Panc1 (cell line): Measurements from ENCODE around the gene MRPS2. TPM values are rescaled to one million over a fixed set of nuclear protein-coding genes. Genes with fewer than 3 reads are reported as not detected.
"Not testable (repeated sequence)": the region's sequence is repeated elsewhere in the genome, so short reads cannot be mapped to it uniquely, and the experiment has no call there.

Source experiments
- ATAC-seq: fragments of 200-7000 bp; cut with Tn5 transposase; 2 replicates; pipeline ENCODE4 v1.9.1; 2020; ENCODE audit warnings: mild to moderate bottlenecking, moderate library complexity
- BruUV-seq: library from RNA; stranded (reverse); fragments of 400-500 nt; replicated peaks from 2 replicates; lab custom pipeline; 2021; lab: Mats Ljungman, UMichigan
- CTCF ChIA-PET: fragments of 300-600 bp; sonication (Branson Sonifier 250); formaldehyde crosslinking; loops from one replicate; lab custom pipeline; 2022; ENCODE audit warnings: antibody characterized with exemption; lab: Charles Lee
- POLR2A ChIA-PET: fragments of 300-600 bp; sonication (Branson Sonifier 250); formaldehyde crosslinking; loops from one replicate; lab custom pipeline; 2022; ENCODE audit warnings: antibody characterized with exemption; lab: Charles Lee
- DNase-seq: peaks from one replicate; pipeline ENCODE4 v3.0.0-alpha.2; 2010; ENCODE audit warnings: low read depth, low spot score
- H3K27ac ChIP-seq: 2 replicates; pipeline ENCODE4 v1.5.1; 2011; ENCODE audit warnings: mild to moderate bottlenecking, low read length, inconsistent platforms
- H3K27me3 ChIP-seq: fragments of 200-500 bp; sonication (Bioruptor generic); 2 replicates; pipeline ENCODE4 v1.6.0; 2014; ENCODE audit warnings: low read length, inconsistent platforms; ENCODE audit not compliant: control insufficient read depth, insufficient read depth
- H3K36me3 ChIP-seq: fragments of 200-500 bp; sonication (Bioruptor generic); 2 replicates; pipeline ENCODE4 v1.5.1; 2014; ENCODE audit warnings: inconsistent platforms, mild to moderate bottlenecking, low read length, moderate library complexity; ENCODE audit not compliant: control insufficient read depth, insufficient read depth
- H3K4me1 ChIP-seq: 2 replicates; pipeline ENCODE4 v1.5.1; 2011; ENCODE audit warnings: inconsistent platforms, mild to moderate bottlenecking, low read length, moderate library complexity; ENCODE audit not compliant: control insufficient read depth, insufficient read depth
- H3K4me3 ChIP-seq, 2 experiments: 2 replicates each; pipeline ENCODE4 v1.5.1; 2011 to 2012; ENCODE audit warnings: low read depth in 2 of 2, low read length in 2 of 2, mild to moderate bottlenecking in 2 of 2, inconsistent platforms in 1 of 2, moderate library complexity in 1 of 2
- H3K9me3 ChIP-seq: fragments of 200-500 bp; sonication (Bioruptor generic); 2 replicates; pipeline ENCODE4 v1.5.1; 2014; ENCODE audit warnings: low read depth, mild to moderate bottlenecking, inconsistent platforms, low read length, moderate library complexity; ENCODE audit not compliant: control insufficient read depth, insufficient read depth
- POLR2AphosphoS5 ChIP-seq: IDR thresholded peaks from 2 replicates; pipeline ENCODE4 v1.6.1; 2012; ENCODE audit warnings: mild to moderate bottlenecking, low read depth, low read length, moderate library complexity
- SIN3A ChIP-seq: IDR thresholded peaks from 2 replicates; pipeline ENCODE4 v1.6.1; 2012; ENCODE audit warnings: low read depth, mild to moderate bottlenecking, low read length, moderate library complexity, borderline replicate concordance; ENCODE audit not compliant: insufficient read depth
- TCF7L2 ChIP-seq: IDR thresholded peaks from 2 replicates; pipeline ENCODE4 v1.6.1; 2011; ENCODE audit warnings: mild to moderate bottlenecking, low read depth, low read length, inconsistent platforms
- in situ Hi-C: cut with HindIII; loops from 2 replicates; pipeline ENCODE4 v1.10.0; 2016; ENCODE audit warnings: low sequenced_read_pairs, low pct_unique_long_range_greater_than_20kb
- intact Hi-C: fragments of 100-400 bp; cut with micrococcal nuclease; formaldehyde crosslinking; loops from one replicate; pipeline ENCODE4 v1.10.0; 2022; ENCODE audit not compliant: unreplicated experiment
- total RNA-seq: library from RNA; stranded (reverse); gene quantifications from one replicate; pipeline ENCODE4 v1.2.1, GENCODE V29; 2021; ENCODE audit not compliant: unreplicated experiment
- TF ChIP-seq, protein P1 (sequence below), 2 experiments: IDR thresholded peaks; 2 replicates each; pipeline ENCODE4 v1.6.1; 2011 to 2012; ENCODE audit warnings: low read depth in 2 of 2, control low read depth in 1 of 2, low read length in 1 of 2, mild to moderate bottlenecking in 1 of 2, moderate library complexity in 1 of 2; ENCODE audit not compliant: insufficient read depth in 1 of 2
- TF ChIP-seq, protein P2 (sequence below): fragments of 450-650 bp; IDR thresholded peaks from 2 replicates; pipeline ENCODE4 v1.5.1; 2017; ENCODE audit warnings: mild to moderate bottlenecking

Gene MRPS2
- total RNA-seq, 1 experiment from 2014 or later = 33.5 TPM

DNA sequence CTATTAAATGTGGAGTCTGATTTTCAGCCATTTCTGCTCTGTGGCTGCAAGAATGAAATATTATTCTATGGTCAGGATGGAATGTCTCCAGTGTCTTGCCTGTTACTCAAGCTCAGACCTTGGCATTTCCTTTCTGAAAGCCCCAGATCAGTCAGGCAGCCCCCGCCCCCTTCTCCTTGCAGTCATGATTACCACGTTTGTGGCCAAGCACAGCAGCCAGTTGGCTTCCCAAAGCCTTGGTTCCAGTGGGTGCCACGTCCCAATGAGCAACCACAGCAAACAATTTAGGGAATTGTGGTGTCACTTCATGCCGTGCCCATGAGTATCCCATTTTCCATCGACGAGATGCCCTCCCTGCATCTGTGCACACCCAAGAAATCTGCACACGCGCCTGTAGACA, 35.7 kb downstream of the MRPS2 start:
- CTCF ChIA-PET = no interaction called here
- H3K27ac ChIP-seq = no peak overlapping the region

DNA sequence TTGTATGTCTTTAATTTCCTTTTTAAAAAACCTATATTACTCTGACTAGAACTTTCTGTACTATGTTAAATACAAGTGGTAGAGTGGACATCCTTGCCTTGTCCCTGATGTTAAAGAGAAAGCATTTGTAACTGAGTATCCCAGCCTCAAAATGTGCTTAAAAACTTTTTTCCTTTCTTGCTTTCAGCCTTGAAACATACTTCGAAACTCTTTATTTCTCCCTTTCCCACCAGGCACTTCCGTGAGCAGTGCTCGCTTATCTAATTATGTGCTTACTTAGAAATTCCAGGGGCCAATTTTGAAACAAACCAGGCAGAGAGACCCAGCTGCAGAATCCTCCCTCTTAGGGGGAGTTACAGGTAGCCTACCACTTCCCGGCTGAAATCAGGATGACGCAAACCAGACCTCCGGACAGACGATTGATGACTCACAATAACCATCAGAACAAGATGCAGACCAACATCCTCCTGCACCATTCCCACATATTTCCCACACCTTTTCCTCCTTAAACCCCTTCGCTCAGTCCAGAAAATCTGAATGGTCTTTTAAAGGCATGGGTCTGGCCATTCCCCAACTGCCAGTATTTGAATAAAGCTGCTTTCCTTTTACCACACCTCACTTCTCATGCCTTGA, 42.9 kb downstream of the MRPS2 start:
- H3K4me1 ChIP-seq, BruUV-seq, DNase-seq, H3K36me3 ChIP-seq, H3K27ac ChIP-seq, H3K27me3 ChIP-seq, intact Hi-C loops, H3K9me3 ChIP-seq, ATAC-seq, in situ Hi-C loops, CTCF ChIA-PET, H3K4me3 ChIP-seq, POLR2A ChIA-PET: not testable (repeated sequence)

More for the DNA sequence above, 35.7 kb downstream of the MRPS2 start:
- TF ChIP-seq POLR2AphosphoS5 (no peak), SIN3A (no peak), TCF7L2 (no peak)
- TF ChIP-seq, protein P1, sequence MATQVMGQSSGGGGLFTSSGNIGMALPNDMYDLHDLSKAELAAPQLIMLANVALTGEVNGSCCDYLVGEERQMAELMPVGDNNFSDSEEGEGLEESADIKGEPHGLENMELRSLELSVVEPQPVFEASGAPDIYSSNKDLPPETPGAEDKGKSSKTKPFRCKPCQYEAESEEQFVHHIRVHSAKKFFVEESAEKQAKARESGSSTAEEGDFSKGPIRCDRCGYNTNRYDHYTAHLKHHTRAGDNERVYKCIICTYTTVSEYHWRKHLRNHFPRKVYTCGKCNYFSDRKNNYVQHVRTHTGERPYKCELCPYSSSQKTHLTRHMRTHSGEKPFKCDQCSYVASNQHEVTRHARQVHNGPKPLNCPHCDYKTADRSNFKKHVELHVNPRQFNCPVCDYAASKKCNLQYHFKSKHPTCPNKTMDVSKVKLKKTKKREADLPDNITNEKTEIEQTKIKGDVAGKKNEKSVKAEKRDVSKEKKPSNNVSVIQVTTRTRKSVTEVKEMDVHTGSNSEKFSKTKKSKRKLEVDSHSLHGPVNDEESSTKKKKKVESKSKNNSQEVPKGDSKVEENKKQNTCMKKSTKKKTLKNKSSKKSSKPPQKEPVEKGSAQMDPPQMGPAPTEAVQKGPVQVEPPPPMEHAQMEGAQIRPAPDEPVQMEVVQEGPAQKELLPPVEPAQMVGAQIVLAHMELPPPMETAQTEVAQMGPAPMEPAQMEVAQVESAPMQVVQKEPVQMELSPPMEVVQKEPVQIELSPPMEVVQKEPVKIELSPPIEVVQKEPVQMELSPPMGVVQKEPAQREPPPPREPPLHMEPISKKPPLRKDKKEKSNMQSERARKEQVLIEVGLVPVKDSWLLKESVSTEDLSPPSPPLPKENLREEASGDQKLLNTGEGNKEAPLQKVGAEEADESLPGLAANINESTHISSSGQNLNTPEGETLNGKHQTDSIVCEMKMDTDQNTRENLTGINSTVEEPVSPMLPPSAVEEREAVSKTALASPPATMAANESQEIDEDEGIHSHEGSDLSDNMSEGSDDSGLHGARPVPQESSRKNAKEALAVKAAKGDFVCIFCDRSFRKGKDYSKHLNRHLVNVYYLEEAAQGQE (IDR thresholded peaks at IDR 0.05; ENCODE audit: insufficient read depth in 1 of 2, low read depth in 2 of 2, low read length in 1 of 2) = no peak
- TF ChIP-seq, protein P2, sequence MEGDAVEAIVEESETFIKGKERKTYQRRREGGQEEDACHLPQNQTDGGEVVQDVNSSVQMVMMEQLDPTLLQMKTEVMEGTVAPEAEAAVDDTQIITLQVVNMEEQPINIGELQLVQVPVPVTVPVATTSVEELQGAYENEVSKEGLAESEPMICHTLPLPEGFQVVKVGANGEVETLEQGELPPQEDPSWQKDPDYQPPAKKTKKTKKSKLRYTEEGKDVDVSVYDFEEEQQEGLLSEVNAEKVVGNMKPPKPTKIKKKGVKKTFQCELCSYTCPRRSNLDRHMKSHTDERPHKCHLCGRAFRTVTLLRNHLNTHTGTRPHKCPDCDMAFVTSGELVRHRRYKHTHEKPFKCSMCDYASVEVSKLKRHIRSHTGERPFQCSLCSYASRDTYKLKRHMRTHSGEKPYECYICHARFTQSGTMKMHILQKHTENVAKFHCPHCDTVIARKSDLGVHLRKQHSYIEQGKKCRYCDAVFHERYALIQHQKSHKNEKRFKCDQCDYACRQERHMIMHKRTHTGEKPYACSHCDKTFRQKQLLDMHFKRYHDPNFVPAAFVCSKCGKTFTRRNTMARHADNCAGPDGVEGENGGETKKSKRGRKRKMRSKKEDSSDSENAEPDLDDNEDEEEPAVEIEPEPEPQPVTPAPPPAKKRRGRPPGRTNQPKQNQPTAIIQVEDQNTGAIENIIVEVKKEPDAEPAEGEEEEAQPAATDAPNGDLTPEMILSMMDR = no peak
- Histone ChIP-seq H3K4me3 (no peak overlapping the region), H3K4me1 (no peaks in the 10 kb centered on the region), H3K9me3 (no peaks in the 10 kb centered on the region), H3K36me3 (no peaks in the 10 kb centered on the region), H3K27me3 (no peaks in the 10 kb centered on the region)
- in situ Hi-C loops = no loop called here
- POLR2A ChIA-PET = no interaction called here
- BruUV-seq = no TSS peak
- intact Hi-C loops = no loop called here
- no peak for ATAC-seq
- DNase-seq = no peak

DNA sequence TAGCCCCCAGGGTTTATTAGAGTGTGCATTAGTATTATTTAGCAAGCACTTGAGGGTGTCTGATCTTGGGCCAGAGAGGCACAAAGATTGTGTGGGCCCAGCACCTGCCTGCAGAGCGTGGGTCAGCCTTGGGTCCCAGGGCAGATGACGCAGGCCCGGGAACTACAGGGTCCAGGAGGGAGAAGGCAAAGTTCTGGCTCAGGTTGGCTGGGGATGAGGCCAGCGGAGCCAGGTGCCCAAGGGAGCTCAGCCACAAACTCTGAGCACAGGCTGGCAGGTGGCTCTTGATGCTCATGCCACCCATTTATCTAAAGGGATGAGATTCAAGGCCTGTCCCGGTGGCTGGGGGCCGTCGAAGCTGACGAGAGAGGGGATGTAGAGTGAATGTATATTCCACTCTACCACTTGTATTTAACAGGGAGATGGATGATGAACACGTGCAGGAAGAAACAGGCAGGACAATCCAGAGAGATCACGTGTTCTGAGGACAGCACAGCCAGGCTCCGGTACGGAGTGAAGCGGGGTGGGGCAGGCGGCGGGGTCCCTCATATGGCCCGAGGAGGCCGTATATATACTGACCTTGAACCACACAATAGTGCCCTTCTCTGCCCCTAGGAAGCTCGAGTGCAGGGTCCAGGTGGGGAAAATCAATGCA, 44.6 kb downstream of the MRPS2 start:
- intact Hi-C loops (no loop called here), in situ Hi-C loops (no loop called here)
- no TSS peak for BruUV-seq
- Histone ChIP-seq H3K4me1 (no peaks in the 10 kb centered on the region), H3K27ac (no peak overlapping the region), H3K4me3 (no peak overlapping the region), H3K36me3 (no peaks in the 10 kb centered on the region), H3K9me3 (no peaks in the 10 kb centered on the region), H3K27me3 (no peaks in the 10 kb centered on the region)
- DNase-seq (no peak), ATAC-seq (no peak)
- no peak for TF ChIP-seq TCF7L2
- TF ChIP-seq, protein P1 (IDR thresholded peaks at IDR 0.05; ENCODE audit: insufficient read depth in 1 of 2, low read depth in 2 of 2, low read length in 1 of 2) = no peak
- no peak for TF ChIP-seq SIN3A
- TF ChIP-seq, protein P2 = no peak
- TF ChIP-seq POLR2AphosphoS5 = no peak
- ChIA-PET CTCF (no interaction called here), POLR2A (no interaction called here)
